HK-2 (cell line): Measurements from ENCODE around the gene E2F8.
A peak's percentile ranks its signal among the peaks of the same experiment; 100 is the strongest.

Experiments used
- DNase-seq: peaks from one replicate; pipeline ENCODE4 v3.0.0-alpha.2; 2018; ENCODE audit not compliant: unreplicated experiment

The E2F8 gene

GRCh38 chr11:19252394-19253152 lies 11.8 kb upstream of the E2F8 start:
- DNase-seq = no peak

- DNase-seq = no peak
Observed at GRCh38 chr11:19251577-19251976, 10.8 kb upstream of the E2F8 start.

- no peak for DNase-seq
Observed at GRCh38 chr11:19246816-19247215, 6.1 kb upstream of the E2F8 start.

- DNase-seq = no peak
Observed at GRCh38 chr11:19245351-19245750, 4.6 kb upstream of the E2F8 start.

- peak; percentile 8 for DNase-seq
Observed at GRCh38 chr11:19244621-19245020, 3.9 kb upstream of the E2F8 start.

GRCh38 chr11:19244084-19244483 lies 3.3 kb upstream of the E2F8 start:
- no peak for DNase-seq

- DNase-seq = no peak
Observed at GRCh38 chr11:19243613-19244012, 2.9 kb upstream of the E2F8 start.

- DNase-seq = no peak
Observed at GRCh38 chr11:19243143-19243542, 2.4 kb upstream of the E2F8 start.

- no peak for DNase-seq
Observed at GRCh38 chr11:19242179-19242932, 1.6 kb upstream of the E2F8 start.

GRCh38 chr11:19241260-19242178 lies 774 bp upstream of the E2F8 start:
- peak; percentile 21 for DNase-seq

- no peak for DNase-seq
Observed at GRCh38 chr11:19239039-19239438, 1.7 kb downstream of the E2F8 start.

- DNase-seq = no peak
Observed at GRCh38 chr11:19237813-19238212, 2.9 kb downstream of the E2F8 start.

- no peak for DNase-seq
Observed at GRCh38 chr11:19237381-19237780, 3.4 kb downstream of the E2F8 start.

GRCh38 chr11:19234231-19234817 lies 6.4 kb downstream of the E2F8 start:
- DNase-seq = no peak

- peak; percentile 3 for DNase-seq
Observed at GRCh38 chr11:19232910-19233503, 7.7 kb downstream of the E2F8 start.

GRCh38 chr11:19229671-19230070 lies 11.1 kb downstream of the E2F8 start:
- DNase-seq = no peak

GRCh38 chr11:19228968-19229367 lies 11.8 kb downstream of the E2F8 start:
- DNase-seq = no peak

- DNase-seq = no peak
Observed at GRCh38 chr11:19226378-19227195, 14.2 kb downstream of the E2F8 start.

- no peak for DNase-seq
Observed at GRCh38 chr11:19225581-19225980, 15.2 kb downstream of the E2F8 start.

GRCh38 chr11:19225123-19225522 lies 15.6 kb downstream of the E2F8 start:
- no peak for DNase-seq
